MCF 10A (cell line): ENCODE results near the gene EPC1. TPM values are rescaled to one million over a fixed set of nuclear protein-coding genes. Genes with fewer than 3 reads are reported as not detected.
"Not testable (repeated sequence)": the region's sequence is repeated elsewhere in the genome, so short reads cannot be mapped to it uniquely, and the experiment has no call there.

Experiments used
- BruUV-seq: library from RNA; stranded (reverse); fragments of 400-500 nt; replicated peaks from 2 replicates; lab custom pipeline; 2021; lab: Mats Ljungman, UMichigan
- CTCF ChIA-PET: fragments of 300-600 bp; sonication (Branson Sonifier 250); formaldehyde crosslinking; extraction: SDS; loops from one replicate; lab custom pipeline; 2021; ENCODE audit warnings: antibody characterized with exemption, inconsistent platforms; lab: Yijun Ruan, JAX
- POLR2A ChIA-PET: fragments of 300-600, 350-650 bp; sonication (Branson Sonifier 250); formaldehyde crosslinking; extraction: SDS; loops from one replicate; lab custom pipeline; 2020; ENCODE audit warnings: antibody characterized with exemption, inconsistent platforms; lab: Yijun Ruan, JAX
- DNase-seq: peaks from one replicate; pipeline ENCODE4 v3.0.0-alpha.2; 2018; ENCODE audit not compliant: unreplicated experiment
- H3K27ac Mint-ChIP-seq: one replicate; pipeline ENCODE4 v1.8.0; 2022; ENCODE audit warnings: mild to moderate bottlenecking, low read depth, mixed read lengths; ENCODE audit not compliant: unreplicated experiment
- H3K27me3 Mint-ChIP-seq: one replicate; pipeline ENCODE4 v1.8.0; 2022; ENCODE audit warnings: mixed read lengths; ENCODE audit not compliant: insufficient read depth, unreplicated experiment
- H3K36me3 Mint-ChIP-seq: one replicate; pipeline ENCODE4 v1.8.0; 2022; ENCODE audit warnings: mild to moderate bottlenecking, moderate library complexity, mixed read lengths; ENCODE audit not compliant: insufficient read depth, unreplicated experiment
- H3K4me1 Mint-ChIP-seq: one replicate; pipeline ENCODE4 v1.8.0; 2022; ENCODE audit warnings: mixed read lengths; ENCODE audit not compliant: insufficient read depth, unreplicated experiment
- H3K4me3 Mint-ChIP-seq: one replicate; pipeline ENCODE4 v1.8.0; 2022; ENCODE audit warnings: mild to moderate bottlenecking, moderate library complexity, mixed read lengths; ENCODE audit not compliant: unreplicated experiment
- H3K9me3 Mint-ChIP-seq: one replicate; pipeline ENCODE4 v1.8.0; 2022; ENCODE audit warnings: mixed read lengths; ENCODE audit not compliant: unreplicated experiment
- intact Hi-C: fragments of 100-400 bp; cut with micrococcal nuclease; formaldehyde crosslinking; loops from 2 replicates; pipeline ENCODE4 v1.14.1; 2022
- total RNA-seq: library from RNA; stranded (reverse); gene quantifications from 2 replicates; pipeline ENCODE4 v1.2.3, GENCODE V29; 2022
- TF ChIP-seq, protein P1 (sequence below): fragments of 200-600 bp; IDR thresholded peaks from one replicate; pipeline ENCODE4 v1.8.0; 2022; ENCODE audit warnings: antibody characterized with exemption, mild to moderate bottlenecking; ENCODE audit not compliant: unreplicated experiment

The EPC1 gene
- total RNA-seq, 1 experiment from 2014 or later: 25.5 TPM

GRCh38 chr10:32240471-32240870 lies 106.5 kb downstream of the EPC1 start:
- H3K27me3 Mint-ChIP-seq: no peaks in the 10 kb centered on the region

GRCh38 chr10:32239769-32240168 lies 107.2 kb downstream of the EPC1 start:
- BruUV-seq: no TSS peak
- Mint-ChIP-seq H3K4me3 (no peak overlapping the region), H3K27ac (no peak overlapping the region), H3K9me3 (no peaks in the 10 kb centered on the region), H3K27me3 (no peaks in the 10 kb centered on the region), H3K36me3 (no peaks in the 10 kb centered on the region), H3K4me1 (peaks cover 41% of the 10 kb centered on the region)
- ChIA-PET POLR2A (no interaction called here), CTCF (no interaction called here)
- TF ChIP-seq, protein P1, sequence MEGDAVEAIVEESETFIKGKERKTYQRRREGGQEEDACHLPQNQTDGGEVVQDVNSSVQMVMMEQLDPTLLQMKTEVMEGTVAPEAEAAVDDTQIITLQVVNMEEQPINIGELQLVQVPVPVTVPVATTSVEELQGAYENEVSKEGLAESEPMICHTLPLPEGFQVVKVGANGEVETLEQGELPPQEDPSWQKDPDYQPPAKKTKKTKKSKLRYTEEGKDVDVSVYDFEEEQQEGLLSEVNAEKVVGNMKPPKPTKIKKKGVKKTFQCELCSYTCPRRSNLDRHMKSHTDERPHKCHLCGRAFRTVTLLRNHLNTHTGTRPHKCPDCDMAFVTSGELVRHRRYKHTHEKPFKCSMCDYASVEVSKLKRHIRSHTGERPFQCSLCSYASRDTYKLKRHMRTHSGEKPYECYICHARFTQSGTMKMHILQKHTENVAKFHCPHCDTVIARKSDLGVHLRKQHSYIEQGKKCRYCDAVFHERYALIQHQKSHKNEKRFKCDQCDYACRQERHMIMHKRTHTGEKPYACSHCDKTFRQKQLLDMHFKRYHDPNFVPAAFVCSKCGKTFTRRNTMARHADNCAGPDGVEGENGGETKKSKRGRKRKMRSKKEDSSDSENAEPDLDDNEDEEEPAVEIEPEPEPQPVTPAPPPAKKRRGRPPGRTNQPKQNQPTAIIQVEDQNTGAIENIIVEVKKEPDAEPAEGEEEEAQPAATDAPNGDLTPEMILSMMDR: no peak
- DNase-seq: peak; percentile 80
- intact Hi-C loops: no loop called here

More at GRCh38 chr10:32240471-32240870, 106.5 kb downstream of the EPC1 start:
- CTCF ChIA-PET: no interaction called here
- TF ChIP-seq, protein P1: no peak
- no TSS peak for BruUV-seq
- Mint-ChIP-seq H3K9me3 (no peaks in the 10 kb centered on the region), H3K27ac (no peak overlapping the region), H3K4me1 (peaks cover 41% of the 10 kb centered on the region), H3K4me3 (no peak overlapping the region), H3K36me3 (no peaks in the 10 kb centered on the region)
- POLR2A ChIA-PET: no interaction called here
- DNase-seq: no peak
- intact Hi-C loops: no loop called here

- TF ChIP-seq, protein P1: no peak
- Mint-ChIP-seq H3K4me1 (peaks cover 28% of the 10 kb centered on the region), H3K9me3 (no peaks in the 10 kb centered on the region), H3K27me3 (no peaks in the 10 kb centered on the region), H3K4me3 (no peak overlapping the region), H3K36me3 (peaks cover 6% of the 10 kb centered on the region), H3K27ac (no peak overlapping the region)
- BruUV-seq: no TSS peak
- ChIA-PET POLR2A (no interaction called here), CTCF (no interaction called here)
- intact Hi-C loops: no loop called here
- peak; percentile 48 for DNase-seq
These were observed 109.2 kb downstream of the EPC1 start for GRCh38 chr10:32237644-32238345.

GRCh38 chr10:32234471-32234870 lies 112.5 kb downstream of the EPC1 start:
- BruUV-seq: no TSS peak
- CTCF ChIA-PET: no interaction called here

GRCh38 chr10:32233375-32233774 lies 113.6 kb downstream of the EPC1 start:
- H3K4me1 Mint-ChIP-seq: peaks cover 10% of the 10 kb centered on the region
- CTCF ChIA-PET, H3K4me3 Mint-ChIP-seq, H3K27ac Mint-ChIP-seq, H3K36me3 Mint-ChIP-seq, H3K27me3 Mint-ChIP-seq, intact Hi-C loops, BruUV-seq, DNase-seq, H3K9me3 Mint-ChIP-seq, POLR2A ChIA-PET: not testable (repeated sequence)

More at GRCh38 chr10:32234471-32234870, 112.5 kb downstream of the EPC1 start:
- Mint-ChIP-seq H3K36me3 (peaks cover 6% of the 10 kb centered on the region), H3K4me1 (peaks cover 11% of the 10 kb centered on the region), H3K27ac (no peak overlapping the region), H3K4me3 (no peak overlapping the region), H3K27me3 (no peaks in the 10 kb centered on the region), H3K9me3 (no peaks in the 10 kb centered on the region)
- TF ChIP-seq, protein P1: no peak
- intact Hi-C loops: no loop called here
- POLR2A ChIA-PET: no interaction called here
- DNase-seq: no peak
